PC-9 (cell line): ENCODE measurements around the gene TEC. TPM values are rescaled to one million over a fixed set of nuclear protein-coding genes. Genes with fewer than 3 reads are reported as not detected.

Experiments used
- BruUV-seq: library from RNA; stranded (reverse); fragments of 400-500 nt; replicated peaks from 2 replicates; lab custom pipeline; 2021; lab: Mats Ljungman, UMichigan
- CTCF ChIA-PET: fragments of 300-600 bp; sonication (Branson Sonifier 250); formaldehyde crosslinking; loops from one replicate; lab custom pipeline; 2022; ENCODE audit warnings: antibody characterized with exemption; lab: Charles Lee
- POLR2A ChIA-PET: fragments of 300-600 bp; sonication (Branson Sonifier 250); formaldehyde crosslinking; loops from one replicate; lab custom pipeline; 2022; ENCODE audit warnings: antibody characterized with exemption; ENCODE audit not compliant: unreplicated experiment; lab: Charles Lee
- DNase-seq, 2 experiments: peaks; one replicate each; pipeline versions ENCODE4 v3.0.0 to v3.0.0-alpha.2; 2015 to 2022; ENCODE audit warnings: mixed read lengths in 1 of 2
- H2AFZ ChIP-seq: fragments of 200-600 bp; sonication (generic); 2 replicates; pipeline ENCODE4 v1.8.1; 2017; ENCODE audit warnings: antibody characterized with exemption
- H3F3A ChIP-seq: fragments of 200-600 bp; sonication (generic); 2 replicates; pipeline ENCODE4 v1.8.1; 2017; ENCODE audit warnings: antibody characterized with exemption, mild to moderate bottlenecking, low read depth; ENCODE audit not compliant: insufficient read depth
- H3K27ac ChIP-seq: fragments of 200-600 bp; sonication (generic); 2 replicates; pipeline ENCODE4 v1.6.1; 2016; ENCODE audit warnings: mixed run types
- H3K27me3 ChIP-seq: fragments of 200-600 bp; sonication (generic); 2 replicates; pipeline ENCODE4 v1.6.1; 2016; ENCODE audit warnings: low read depth, mixed run types; ENCODE audit not compliant: insufficient read depth
- H3K36me3 ChIP-seq: fragments of 200-600 bp; sonication (generic); 2 replicates; pipeline ENCODE4 v1.6.1; 2016; ENCODE audit warnings: low read depth, mixed run types
- H3K4me1 ChIP-seq: fragments of 200-600 bp; sonication (generic); replicated peaks from 2 replicates; pipeline ENCODE4 v1.6.1; 2016; ENCODE audit warnings: mixed run types; ENCODE audit not compliant: insufficient read depth
- H3K4me2 ChIP-seq: fragments of 200-600 bp; sonication (generic); 2 replicates; pipeline ENCODE4 v1.6.1; 2017; ENCODE audit warnings: mixed run types
- H3K4me3 ChIP-seq: fragments of 200-600 bp; sonication (generic); 2 replicates; pipeline ENCODE4 v1.6.1; 2016; ENCODE audit warnings: mixed run types
- H3K79me2 ChIP-seq: fragments of 200-600 bp; sonication (generic); 2 replicates; pipeline ENCODE4 v1.6.1; 2017; ENCODE audit warnings: low read depth, mixed run types
- H3K9me2 ChIP-seq: fragments of 200-600 bp; sonication (generic); 2 replicates; pipeline ENCODE4 v1.8.1; 2017; ENCODE audit warnings: mild to moderate bottlenecking; ENCODE audit not compliant: insufficient read depth
- H3K9me3 ChIP-seq: fragments of 200-600 bp; sonication (generic); 2 replicates; pipeline ENCODE4 v1.8.1; 2016; ENCODE audit warnings: low read depth; ENCODE audit not compliant: insufficient read depth
- H4K20me1 ChIP-seq: fragments of 200-600 bp; sonication (generic); 2 replicates; pipeline ENCODE4 v1.8.1; 2017; ENCODE audit not compliant: insufficient read depth
- EZH2 ChIP-seq: fragments of 200-600 bp; sonication (generic); IDR thresholded peaks from 2 replicates; pipeline ENCODE4 v1.8.0; 2017; ENCODE audit warnings: antibody characterized with exemption, low read depth
- intact Hi-C: fragments of 100-400 bp; cut with micrococcal nuclease; formaldehyde crosslinking; loops from one replicate; pipeline ENCODE4 v1.10.0; 2022; ENCODE audit not compliant: unreplicated experiment
- total RNA-seq: library from RNA; stranded (reverse); gene quantifications from 2 replicates; pipeline ENCODE4 v1.2.3, GENCODE V29; 2021
- TF ChIP-seq, protein P1 (sequence below): fragments of 200-600 bp; sonication (generic); conservative IDR thresholded peaks from 2 replicates; pipeline ENCODE4 v1.6.1; 2017; ENCODE audit warnings: mixed run types, antibody characterized with exemption, mild to moderate bottlenecking, moderate library complexity

Gene TEC
- total RNA-seq, 1 experiment from 2014 or later, result 6.2 TPM

DNA sequence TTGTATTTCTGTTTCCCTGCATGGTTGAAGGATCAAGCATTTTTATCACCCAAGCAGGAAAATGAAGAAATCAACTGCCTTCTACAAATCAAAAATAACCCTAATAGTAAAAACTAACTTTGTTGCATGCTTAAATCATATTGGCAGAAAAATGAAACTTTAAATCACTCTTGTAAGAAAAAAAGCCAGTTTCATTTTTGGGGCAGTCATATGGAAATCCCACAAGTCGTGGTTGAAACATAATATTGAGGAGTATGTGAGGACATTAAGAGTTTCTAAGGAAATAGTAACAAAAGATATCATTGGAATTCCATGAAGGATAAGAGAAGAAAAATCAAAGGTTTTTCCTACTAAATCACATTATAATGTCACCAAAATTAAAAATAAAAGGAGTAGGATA is 8.4 kb downstream of the TEC start:
- intact Hi-C loops, result no loop called here
- Histone ChIP-seq H3F3A (no peaks in the 10 kb centered on the region), H3K9me2 (no peaks in the 10 kb centered on the region), H3K27me3 (no peaks in the 10 kb centered on the region), H3K9me3 (peaks cover 6% of the 10 kb centered on the region; the same call in 1 of the 2 replicates), H4K20me1 (no peaks in the 10 kb centered on the region), H3K4me2 (no peak overlapping the region), H3K4me1 (no peaks in the 10 kb centered on the region), H3K36me3 (no peaks in the 10 kb centered on the region), H2AFZ (no peak overlapping the region), H3K79me2 (peaks cover 26% of the 10 kb centered on the region), H3K4me3 (no peak overlapping the region), H3K27ac (no peak overlapping the region)
- CTCF ChIA-PET, result interaction anchor here (0.6 kb wide), 1 partner anchor 158 kb away, joined by 3 read pairs; no protein-coding TSS in a partner anchor
- POLR2A ChIA-PET, result no interaction called here
- DNase-seq, result no peak
- BruUV-seq, result no TSS peak
- TF ChIP-seq EZH2, result no peak
- TF ChIP-seq, protein P1, sequence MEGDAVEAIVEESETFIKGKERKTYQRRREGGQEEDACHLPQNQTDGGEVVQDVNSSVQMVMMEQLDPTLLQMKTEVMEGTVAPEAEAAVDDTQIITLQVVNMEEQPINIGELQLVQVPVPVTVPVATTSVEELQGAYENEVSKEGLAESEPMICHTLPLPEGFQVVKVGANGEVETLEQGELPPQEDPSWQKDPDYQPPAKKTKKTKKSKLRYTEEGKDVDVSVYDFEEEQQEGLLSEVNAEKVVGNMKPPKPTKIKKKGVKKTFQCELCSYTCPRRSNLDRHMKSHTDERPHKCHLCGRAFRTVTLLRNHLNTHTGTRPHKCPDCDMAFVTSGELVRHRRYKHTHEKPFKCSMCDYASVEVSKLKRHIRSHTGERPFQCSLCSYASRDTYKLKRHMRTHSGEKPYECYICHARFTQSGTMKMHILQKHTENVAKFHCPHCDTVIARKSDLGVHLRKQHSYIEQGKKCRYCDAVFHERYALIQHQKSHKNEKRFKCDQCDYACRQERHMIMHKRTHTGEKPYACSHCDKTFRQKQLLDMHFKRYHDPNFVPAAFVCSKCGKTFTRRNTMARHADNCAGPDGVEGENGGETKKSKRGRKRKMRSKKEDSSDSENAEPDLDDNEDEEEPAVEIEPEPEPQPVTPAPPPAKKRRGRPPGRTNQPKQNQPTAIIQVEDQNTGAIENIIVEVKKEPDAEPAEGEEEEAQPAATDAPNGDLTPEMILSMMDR, result no peak

DNA sequence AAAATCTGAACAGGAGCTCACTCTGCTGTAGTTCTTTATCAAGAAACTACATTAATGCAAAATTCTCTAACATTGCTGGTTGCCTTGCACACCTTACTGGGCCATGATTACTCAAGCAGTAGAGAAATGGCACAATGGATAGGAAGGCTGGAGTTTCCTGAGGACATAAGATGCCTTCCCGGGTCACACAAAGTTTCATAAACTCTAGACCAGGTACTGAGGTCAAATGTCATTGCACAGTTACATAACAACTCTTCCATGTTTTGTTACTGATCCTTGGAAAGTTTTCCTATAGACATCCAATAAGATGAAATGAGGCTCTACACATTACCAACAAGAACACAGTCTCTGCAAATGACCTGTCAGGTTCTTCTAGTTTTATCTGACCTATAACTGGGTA is 9.9 kb downstream of the TEC start:
- BruUV-seq, result no TSS peak
- no peaks in the 10 kb centered on the region for H3K36me3 ChIP-seq
- peaks cover 22% of the 10 kb centered on the region for H3K79me2 ChIP-seq
- no peaks in the 10 kb centered on the region for H4K20me1 ChIP-seq
- intact Hi-C loops, result no loop called here
- no peak for TF ChIP-seq EZH2
- TF ChIP-seq, protein P1, result no peak
- DNase-seq, result no peak
- ChIA-PET CTCF (no interaction called here), POLR2A (interaction anchor here (0.6 kb wide), 1 partner anchor 110 kb away, joined by 8 read pairs; no protein-coding TSS in a partner anchor)
- H2AFZ ChIP-seq, result no peak overlapping the region
- no peak overlapping the region for H3K27ac ChIP-seq
- no peaks in the 10 kb centered on the region for H3K4me1 ChIP-seq
- H3K27me3 ChIP-seq, result no peaks in the 10 kb centered on the region
- no peaks in the 10 kb centered on the region for H3F3A ChIP-seq
- H3K4me3 ChIP-seq, result no peak overlapping the region
- no peaks in the 10 kb centered on the region for H3K9me2 ChIP-seq
- 0 out of 2 replicates have a peak, but pooled peaks cover 6% of the 10 kb centered on the region for H3K9me3 ChIP-seq
- no peak overlapping the region for H3K4me2 ChIP-seq

DNA sequence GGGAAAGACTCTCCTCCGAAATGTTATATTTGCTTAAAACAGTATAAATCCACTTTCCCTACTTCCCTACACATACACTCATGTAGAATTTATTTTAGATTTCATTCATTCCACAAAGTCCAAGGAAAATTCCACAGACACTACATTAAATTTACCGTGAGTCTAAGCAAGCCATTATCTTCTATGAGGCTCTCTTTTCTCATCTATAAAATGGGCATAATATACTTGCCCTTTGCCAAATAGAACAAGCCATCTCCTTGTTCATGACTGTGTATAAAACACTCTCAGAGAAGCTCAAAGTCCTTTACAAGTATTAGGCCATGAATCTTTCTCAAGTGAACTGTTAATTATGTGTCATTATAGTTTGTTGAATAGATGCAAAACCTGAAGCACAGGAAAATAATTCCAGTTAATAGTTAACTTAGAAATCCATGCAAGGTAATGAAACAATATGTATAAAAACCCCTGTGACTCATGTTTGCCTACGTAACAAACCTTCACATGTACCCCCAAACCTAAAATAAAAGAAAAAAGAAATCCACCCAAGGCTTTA is 10.7 kb downstream of the TEC start:
- Histone ChIP-seq H3K9me2 (no peaks in the 10 kb centered on the region), H3K4me3 (no peak overlapping the region), H3K36me3 (no peaks in the 10 kb centered on the region), H3K9me3 (0 out of 2 replicates have a peak, but pooled peaks cover 6% of the 10 kb centered on the region), H3K27ac (no peak overlapping the region), H3K4me1 (no peaks in the 10 kb centered on the region), H3K4me2 (no peak overlapping the region), H4K20me1 (no peaks in the 10 kb centered on the region), H3F3A (no peaks in the 10 kb centered on the region), H3K79me2 (peaks cover 20% of the 10 kb centered on the region), H2AFZ (no peak overlapping the region), H3K27me3 (no peaks in the 10 kb centered on the region)
- no TSS peak for BruUV-seq
- TF ChIP-seq EZH2, result no peak
- TF ChIP-seq, protein P1, result no peak
- no peak for DNase-seq
- POLR2A ChIA-PET, result no interaction called here
- intact Hi-C loops, result no loop called here
- CTCF ChIA-PET, result no interaction called here
